ENCODE results near the gene HOXC13.
A peak's percentile ranks its signal among the peaks of the same experiment; 100 is the strongest.

The HOXC13 gene

DNA sequence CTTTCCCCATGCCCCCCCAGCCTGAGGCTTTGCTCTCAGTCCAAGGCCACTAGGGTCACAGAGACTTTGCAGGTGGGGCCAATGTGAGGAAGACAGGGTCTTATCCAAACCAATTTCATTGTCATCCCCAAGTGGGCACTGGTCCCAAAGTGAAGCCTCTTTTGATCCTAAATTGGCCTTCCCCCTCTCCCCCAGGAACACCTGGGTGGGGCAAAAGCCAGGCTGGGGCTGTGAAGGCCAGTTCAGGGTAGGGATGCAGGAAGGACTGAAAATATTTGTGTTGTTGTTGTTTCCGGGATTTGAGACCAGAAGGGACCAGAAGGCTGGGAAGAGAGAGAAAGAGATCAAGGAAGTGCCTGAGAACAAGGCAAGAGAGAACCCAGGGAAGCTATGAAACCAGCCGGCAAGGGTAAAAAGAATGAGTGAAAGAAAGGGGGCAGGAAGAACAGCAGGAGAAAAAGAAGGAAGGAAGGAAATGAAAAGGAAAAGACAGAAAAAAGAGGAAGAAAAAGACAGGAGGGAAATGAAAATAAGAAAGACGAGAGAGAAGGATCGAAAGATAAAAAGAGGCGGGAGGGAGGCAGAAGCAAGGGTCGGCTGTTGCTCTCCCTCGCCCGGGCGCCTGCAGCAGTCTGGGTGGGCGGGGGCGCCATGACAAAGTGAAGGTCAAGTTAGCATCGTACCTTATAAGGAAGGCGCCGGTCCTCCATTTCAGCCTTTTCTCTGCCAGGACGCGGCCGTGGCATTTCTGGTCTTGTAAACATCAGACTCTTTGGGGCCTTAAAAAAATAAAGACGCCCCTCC lies 26.9 kb downstream of the HOXC13 start (continued):
- TF ChIP-seq, protein P1, sequence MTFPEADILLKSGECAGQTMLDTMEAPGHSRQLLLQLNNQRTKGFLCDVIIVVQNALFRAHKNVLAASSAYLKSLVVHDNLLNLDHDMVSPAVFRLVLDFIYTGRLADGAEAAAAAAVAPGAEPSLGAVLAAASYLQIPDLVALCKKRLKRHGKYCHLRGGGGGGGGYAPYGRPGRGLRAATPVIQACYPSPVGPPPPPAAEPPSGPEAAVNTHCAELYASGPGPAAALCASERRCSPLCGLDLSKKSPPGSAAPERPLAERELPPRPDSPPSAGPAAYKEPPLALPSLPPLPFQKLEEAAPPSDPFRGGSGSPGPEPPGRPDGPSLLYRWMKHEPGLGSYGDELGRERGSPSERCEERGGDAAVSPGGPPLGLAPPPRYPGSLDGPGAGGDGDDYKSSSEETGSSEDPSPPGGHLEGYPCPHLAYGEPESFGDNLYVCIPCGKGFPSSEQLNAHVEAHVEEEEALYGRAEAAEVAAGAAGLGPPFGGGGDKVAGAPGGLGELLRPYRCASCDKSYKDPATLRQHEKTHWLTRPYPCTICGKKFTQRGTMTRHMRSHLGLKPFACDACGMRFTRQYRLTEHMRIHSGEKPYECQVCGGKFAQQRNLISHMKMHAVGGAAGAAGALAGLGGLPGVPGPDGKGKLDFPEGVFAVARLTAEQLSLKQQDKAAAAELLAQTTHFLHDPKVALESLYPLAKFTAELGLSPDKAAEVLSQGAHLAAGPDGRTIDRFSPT (tag by site-specific recombination; IDR thresholded peaks at IDR 0.05) = no peak
- TF ChIP-seq, protein P2, sequence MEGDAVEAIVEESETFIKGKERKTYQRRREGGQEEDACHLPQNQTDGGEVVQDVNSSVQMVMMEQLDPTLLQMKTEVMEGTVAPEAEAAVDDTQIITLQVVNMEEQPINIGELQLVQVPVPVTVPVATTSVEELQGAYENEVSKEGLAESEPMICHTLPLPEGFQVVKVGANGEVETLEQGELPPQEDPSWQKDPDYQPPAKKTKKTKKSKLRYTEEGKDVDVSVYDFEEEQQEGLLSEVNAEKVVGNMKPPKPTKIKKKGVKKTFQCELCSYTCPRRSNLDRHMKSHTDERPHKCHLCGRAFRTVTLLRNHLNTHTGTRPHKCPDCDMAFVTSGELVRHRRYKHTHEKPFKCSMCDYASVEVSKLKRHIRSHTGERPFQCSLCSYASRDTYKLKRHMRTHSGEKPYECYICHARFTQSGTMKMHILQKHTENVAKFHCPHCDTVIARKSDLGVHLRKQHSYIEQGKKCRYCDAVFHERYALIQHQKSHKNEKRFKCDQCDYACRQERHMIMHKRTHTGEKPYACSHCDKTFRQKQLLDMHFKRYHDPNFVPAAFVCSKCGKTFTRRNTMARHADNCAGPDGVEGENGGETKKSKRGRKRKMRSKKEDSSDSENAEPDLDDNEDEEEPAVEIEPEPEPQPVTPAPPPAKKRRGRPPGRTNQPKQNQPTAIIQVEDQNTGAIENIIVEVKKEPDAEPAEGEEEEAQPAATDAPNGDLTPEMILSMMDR (tag by site-specific recombination; IDR thresholded peaks at IDR 0.05) = no peak
- TF ChIP-seq, protein P3, sequence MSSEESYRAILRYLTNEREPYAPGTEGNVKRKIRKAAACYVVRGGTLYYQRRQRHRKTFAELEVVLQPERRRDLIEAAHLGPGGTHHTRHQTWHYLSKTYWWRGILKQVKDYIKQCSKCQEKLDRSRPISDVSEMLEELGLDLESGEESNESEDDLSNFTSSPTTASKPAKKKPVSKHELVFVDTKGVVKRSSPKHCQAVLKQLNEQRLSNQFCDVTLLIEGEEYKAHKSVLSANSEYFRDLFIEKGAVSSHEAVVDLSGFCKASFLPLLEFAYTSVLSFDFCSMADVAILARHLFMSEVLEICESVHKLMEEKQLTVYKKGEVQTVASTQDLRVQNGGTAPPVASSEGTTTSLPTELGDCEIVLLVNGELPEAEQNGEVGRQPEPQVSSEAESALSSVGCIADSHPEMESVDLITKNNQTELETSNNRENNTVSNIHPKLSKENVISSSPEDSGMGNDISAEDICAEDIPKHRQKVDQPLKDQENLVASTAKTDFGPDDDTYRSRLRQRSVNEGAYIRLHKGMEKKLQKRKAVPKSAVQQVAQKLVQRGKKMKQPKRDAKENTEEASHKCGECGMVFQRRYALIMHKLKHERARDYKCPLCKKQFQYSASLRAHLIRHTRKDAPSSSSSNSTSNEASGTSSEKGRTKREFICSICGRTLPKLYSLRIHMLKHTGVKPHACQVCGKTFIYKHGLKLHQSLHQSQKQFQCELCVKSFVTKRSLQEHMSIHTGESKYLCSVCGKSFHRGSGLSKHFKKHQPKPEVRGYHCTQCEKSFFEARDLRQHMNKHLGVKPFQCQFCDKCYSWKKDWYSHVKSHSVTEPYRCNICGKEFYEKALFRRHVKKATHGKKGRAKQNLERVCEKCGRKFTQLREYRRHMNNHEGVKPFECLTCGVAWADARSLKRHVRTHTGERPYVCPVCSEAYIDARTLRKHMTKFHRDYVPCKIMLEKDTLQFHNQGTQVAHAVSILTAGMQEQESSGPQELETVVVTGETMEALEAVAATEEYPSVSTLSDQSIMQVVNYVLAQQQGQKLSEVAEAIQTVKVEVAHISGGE (tag by site-specific recombination; conservative IDR thresholded peaks at IDR 0.05; ENCODE audit: low read depth) = peak; percentile 29; the same call in 1 of the 2 replicates
- TF ChIP-seq ZFP69B (tag by site-specific recombination; IDR thresholded peaks at IDR 0.05) = 0 out of 2 replicates have a peak, but pooled peaks have one; percentile 24
- TF ChIP-seq, protein P4, sequence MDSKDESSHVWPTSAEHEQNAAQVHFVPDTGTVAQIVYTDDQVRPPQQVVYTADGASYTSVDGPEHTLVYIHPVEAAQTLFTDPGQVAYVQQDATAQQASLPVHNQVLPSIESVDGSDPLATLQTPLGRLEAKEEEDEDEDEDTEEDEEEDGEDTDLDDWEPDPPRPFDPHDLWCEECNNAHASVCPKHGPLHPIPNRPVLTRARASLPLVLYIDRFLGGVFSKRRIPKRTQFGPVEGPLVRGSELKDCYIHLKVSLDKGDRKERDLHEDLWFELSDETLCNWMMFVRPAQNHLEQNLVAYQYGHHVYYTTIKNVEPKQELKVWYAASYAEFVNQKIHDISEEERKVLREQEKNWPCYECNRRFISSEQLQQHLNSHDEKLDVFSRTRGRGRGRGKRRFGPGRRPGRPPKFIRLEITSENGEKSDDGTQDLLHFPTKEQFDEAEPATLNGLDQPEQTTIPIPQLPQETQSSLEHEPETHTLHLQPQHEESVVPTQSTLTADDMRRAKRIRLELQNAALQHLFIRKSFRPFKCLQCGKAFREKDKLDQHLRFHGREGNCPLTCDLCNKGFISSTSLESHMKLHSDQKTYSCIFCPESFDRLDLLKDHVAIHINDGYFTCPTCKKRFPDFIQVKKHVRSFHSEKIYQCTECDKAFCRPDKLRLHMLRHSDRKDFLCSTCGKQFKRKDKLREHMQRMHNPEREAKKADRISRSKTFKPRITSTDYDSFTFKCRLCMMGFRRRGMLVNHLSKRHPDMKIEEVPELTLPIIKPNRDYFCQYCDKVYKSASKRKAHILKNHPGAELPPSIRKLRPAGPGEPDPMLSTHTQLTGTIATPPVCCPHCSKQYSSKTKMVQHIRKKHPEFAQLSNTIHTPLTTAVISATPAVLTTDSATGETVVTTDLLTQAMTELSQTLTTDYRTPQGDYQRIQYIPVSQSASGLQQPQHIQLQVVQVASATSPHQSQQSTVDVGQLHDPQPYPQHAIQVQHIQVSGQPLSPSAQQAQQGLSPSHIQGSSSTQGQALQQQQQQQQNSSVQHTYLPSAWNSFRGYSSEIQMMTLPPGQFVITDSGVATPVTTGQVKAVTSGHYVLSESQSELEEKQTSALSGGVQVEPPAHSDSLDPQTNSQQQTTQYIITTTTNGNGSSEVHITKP (tag by site-specific recombination; IDR thresholded peaks at IDR 0.05) = peak; percentile 83
- no peak for TF ChIP-seq ZNF701 (tag by site-specific recombination; IDR thresholded peaks at IDR 0.05)
- TF ChIP-seq, protein P5, sequence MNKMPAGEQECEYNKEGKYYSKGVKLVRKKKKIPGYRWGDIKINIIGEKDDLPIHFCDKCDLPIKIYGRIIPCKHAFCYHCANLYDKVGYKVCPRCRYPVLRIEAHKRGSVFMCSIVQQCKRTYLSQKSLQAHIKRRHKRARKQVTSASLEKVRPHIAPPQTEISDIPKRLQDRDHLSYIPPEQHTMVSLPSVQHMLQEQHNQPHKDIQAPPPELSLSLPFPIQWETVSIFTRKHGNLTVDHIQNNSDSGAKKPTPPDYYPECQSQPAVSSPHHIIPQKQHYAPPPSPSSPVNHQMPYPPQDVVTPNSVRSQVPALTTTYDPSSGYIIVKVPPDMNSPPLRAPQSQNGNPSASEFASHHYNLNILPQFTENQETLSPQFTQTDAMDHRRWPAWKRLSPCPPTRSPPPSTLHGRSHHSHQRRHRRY (tag by site-specific recombination; IDR thresholded peaks at IDR 0.05) = 0 out of 2 replicates have a peak, but pooled peaks have one; percentile 49
- no peak for TF ChIP-seq ZNF37A (tag by site-specific recombination; IDR thresholded peaks at IDR 0.05)
- TF ChIP-seq ZNF138 (tag by site-specific recombination; IDR thresholded peaks at IDR 0.05; ENCODE audit: borderline replicate concordance) = no peak
- peak; percentile 36; the same call in 1 of the 2 replicates for TF ChIP-seq IKZF3 (tag by site-specific recombination; IDR thresholded peaks at IDR 0.05)
- no peak for TF ChIP-seq ZNF223 (tag by site-specific recombination; IDR thresholded peaks at IDR 0.05)
- no peak for TF ChIP-seq ZNF585B (tag by site-specific recombination; IDR thresholded peaks at IDR 0.05)
- no peak for TF ChIP-seq ZNF221 (tag by site-specific recombination; IDR thresholded peaks at IDR 0.05; ENCODE audit: borderline replicate concordance)
- TF ChIP-seq, protein P6, sequence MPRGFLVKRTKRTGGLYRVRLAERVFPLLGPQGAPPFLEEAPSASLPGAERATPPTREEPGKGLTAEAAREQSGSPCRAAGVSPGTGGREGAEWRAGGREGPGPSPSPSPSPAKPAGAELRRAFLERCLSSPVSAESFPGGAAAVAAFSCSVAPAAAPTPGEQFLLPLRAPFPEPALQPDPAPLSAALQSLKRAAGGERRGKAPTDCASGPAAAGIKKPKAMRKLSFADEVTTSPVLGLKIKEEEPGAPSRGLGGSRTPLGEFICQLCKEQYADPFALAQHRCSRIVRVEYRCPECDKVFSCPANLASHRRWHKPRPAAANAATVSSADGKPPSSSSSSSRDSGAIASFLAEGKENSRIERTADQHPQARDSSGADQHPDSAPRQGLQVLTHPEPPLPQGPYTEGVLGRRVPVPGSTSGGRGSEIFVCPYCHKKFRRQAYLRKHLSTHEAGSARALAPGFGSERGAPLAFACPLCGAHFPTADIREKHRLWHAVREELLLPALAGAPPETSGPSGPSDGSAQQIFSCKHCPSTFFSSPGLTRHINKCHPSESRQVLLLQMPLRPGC (tag by site-specific recombination; IDR thresholded peaks at IDR 0.05) = no peak
- no peak for TF ChIP-seq SP7 (tag by site-specific recombination; IDR thresholded peaks at IDR 0.05)
- 0 out of 2 replicates have a peak, but pooled peaks have one; percentile 11 for TF ChIP-seq WT1 (tag by site-specific recombination; IDR thresholded peaks at IDR 0.05)
- TF ChIP-seq PRDM1 (tag by site-specific recombination; IDR thresholded peaks at IDR 0.05) = peak; percentile 93
- TF ChIP-seq ZNF596 (tag by site-specific recombination; IDR thresholded peaks at IDR 0.05) = no peak; the same call in 1 of the 2 replicates
- no peak for TF ChIP-seq ZNF558 (tag by site-specific recombination; IDR thresholded peaks at IDR 0.05)
- TF ChIP-seq, protein P7, sequence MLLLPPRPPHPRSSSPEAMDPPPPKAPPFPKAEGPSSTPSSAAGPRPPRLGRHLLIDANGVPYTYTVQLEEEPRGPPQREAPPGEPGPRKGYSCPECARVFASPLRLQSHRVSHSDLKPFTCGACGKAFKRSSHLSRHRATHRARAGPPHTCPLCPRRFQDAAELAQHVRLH (tag by site-specific recombination; IDR thresholded peaks at IDR 0.05) = peak; percentile 61; the same call in 1 of the 2 replicates
- peak; percentile 69 for TF ChIP-seq ZNF2 (tag by site-specific recombination; IDR thresholded peaks at IDR 0.05)
- no peak for TF ChIP-seq ZNF777 (tag by site-specific recombination; IDR thresholded peaks at IDR 0.05; ENCODE audit: borderline replicate concordance)
- peak; percentile 17; the same call in 1 of the 2 replicates for TF ChIP-seq ZNF629 (tag by site-specific recombination; IDR thresholded peaks at IDR 0.05)
- TF ChIP-seq ZEB2 (tag by site-specific recombination; IDR thresholded peaks at IDR 0.05) = no peak
- TF ChIP-seq ZBTB8A (tag by site-specific recombination; IDR thresholded peaks at IDR 0.05) = peak; percentile 81

Data from HEK293 (cell line).